ENCODE measurements around the gene SLC16A3.

SLC16A3 gene

DNA sequence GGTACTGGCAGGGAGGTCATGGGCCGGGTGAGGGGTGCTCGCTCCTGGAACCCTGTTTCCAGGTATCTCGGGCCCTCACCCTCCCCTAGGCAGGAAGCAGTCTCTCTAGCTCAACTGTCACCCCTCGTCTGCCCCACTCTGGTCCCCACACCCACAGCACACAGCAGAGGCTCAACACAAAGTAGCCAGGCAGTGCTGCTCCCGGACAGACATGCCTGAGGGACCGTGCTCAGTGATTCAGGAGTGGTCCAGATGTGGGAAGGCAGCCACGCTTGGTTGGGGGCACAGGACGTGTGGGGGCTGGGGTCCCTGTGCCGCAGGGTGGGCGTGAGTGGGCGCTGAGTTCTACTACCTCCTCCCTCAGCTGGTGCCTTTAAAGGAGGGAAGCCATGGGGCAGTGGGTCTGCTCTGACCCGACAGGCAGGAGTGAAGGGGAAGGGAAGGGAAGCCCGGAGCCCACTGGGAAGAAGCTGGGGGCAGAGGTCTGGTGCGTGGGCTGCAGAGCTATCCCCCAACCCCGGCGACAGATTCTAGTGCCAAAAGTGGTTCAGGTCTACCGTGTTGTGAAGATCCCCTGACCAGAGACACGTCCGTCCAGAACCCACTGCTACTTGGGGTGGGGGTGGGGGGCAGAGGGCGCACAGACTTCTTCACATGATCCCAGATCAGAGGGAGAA, 11.8 kb downstream of the SLC16A3 start:
- peak overlapping the region; percentile 71 for H3K27ac ChIP-seq (ENCODE audit: low read depth, low read length)
- H3K9ac ChIP-seq (ENCODE audit: low read length) = peak overlapping the region; percentile 32
- H3K9me3 ChIP-seq (ENCODE audit: low read length) = no peaks in the 10 kb centered on the region
- no peaks in the 10 kb centered on the region for H3K27me3 ChIP-seq (ENCODE audit: control insufficient read depth in 1 of 2, insufficient read depth in 2 of 2, low read length in 2 of 2)
- H3K4me3 ChIP-seq (ENCODE audit: low read depth in 1 of 2, low read length in 2 of 2) = peak overlapping the region in 1 of 2 donors; percentile 2
- peaks cover 34% of the 10 kb centered on the region for H3K36me3 ChIP-seq (ENCODE audit: insufficient read depth, low read length)
- peaks cover 72% of the 10 kb centered on the region for H3K4me1 ChIP-seq (ENCODE audit: insufficient read depth, low read length)

DNA sequence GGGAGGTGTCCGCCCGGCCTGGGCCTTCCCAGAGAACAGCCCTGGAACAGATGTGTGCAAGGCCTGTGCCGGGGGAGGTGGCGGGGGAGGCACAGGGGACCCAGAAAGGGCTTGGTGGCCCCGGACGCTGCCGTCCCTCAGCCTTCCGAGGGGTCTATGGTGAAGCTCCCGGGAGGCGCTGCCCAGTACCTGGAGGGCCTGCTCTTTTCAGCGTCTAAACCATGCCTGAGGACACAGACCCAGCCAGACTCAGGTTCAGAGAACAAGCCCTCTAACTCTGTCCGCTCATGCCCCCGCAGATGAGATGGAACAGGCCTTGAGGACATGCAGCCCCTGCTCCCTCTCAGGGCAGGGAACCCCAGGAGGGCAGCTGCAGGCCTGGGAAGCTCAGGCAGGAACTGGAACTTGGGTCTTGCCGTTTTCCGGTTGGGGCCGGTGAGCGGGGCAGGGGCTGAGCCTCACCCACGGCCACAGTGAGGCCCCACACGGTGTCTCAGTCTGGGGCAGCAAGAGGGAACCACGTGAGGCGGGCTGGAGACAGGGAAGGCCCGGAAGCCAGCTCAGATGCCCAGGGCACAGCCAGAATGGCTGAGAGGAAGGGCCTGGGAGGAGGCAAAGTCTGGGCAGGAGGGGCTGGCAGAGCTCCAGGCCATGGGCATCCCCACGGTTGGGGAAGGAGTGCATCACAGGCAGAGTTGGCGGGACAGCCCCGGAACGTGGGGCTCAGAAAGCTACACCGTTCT, 12.5 kb downstream of the SLC16A3 start:
- H3K9ac ChIP-seq (ENCODE audit: low read length) = peak overlapping the region; percentile 32
- H3K27me3 ChIP-seq (ENCODE audit: control insufficient read depth in 1 of 2, insufficient read depth in 2 of 2, low read length in 2 of 2) = no peaks in the 10 kb centered on the region
- no peaks in the 10 kb centered on the region for H3K9me3 ChIP-seq (ENCODE audit: low read length)
- H3K4me3 ChIP-seq (ENCODE audit: low read depth in 1 of 2, low read length in 2 of 2) = peak overlapping the region in 1 of 2 donors; percentile 24
- peaks cover 71% of the 10 kb centered on the region for H3K4me1 ChIP-seq (ENCODE audit: insufficient read depth, low read length)
- peaks cover 41% of the 10 kb centered on the region for H3K36me3 ChIP-seq (ENCODE audit: insufficient read depth, low read length)
- peak overlapping the region; percentile 71 for H3K27ac ChIP-seq (ENCODE audit: low read depth, low read length)

- peak overlapping the region; percentile 53 for H3K9ac ChIP-seq (ENCODE audit: low read length)
- H3K9me3 ChIP-seq (ENCODE audit: low read length) = no peaks in the 10 kb centered on the region
- H3K4me3 ChIP-seq (ENCODE audit: low read depth in 1 of 2, low read length in 2 of 2) = peak overlapping the region in 1 of 2 donors; percentile 24
- H3K27ac ChIP-seq (ENCODE audit: low read depth, low read length) = peak overlapping the region; percentile 71
- H3K36me3 ChIP-seq (ENCODE audit: insufficient read depth, low read length) = peaks cover 41% of the 10 kb centered on the region
- H3K27me3 ChIP-seq (ENCODE audit: control insufficient read depth in 1 of 2, insufficient read depth in 2 of 2, low read length in 2 of 2) = no peaks in the 10 kb centered on the region
- peaks cover 76% of the 10 kb centered on the region for H3K4me1 ChIP-seq (ENCODE audit: insufficient read depth, low read length)
Observed at GRCh38 chr17:82241926-82242697, 13.3 kb downstream of the SLC16A3 start.

- Histone ChIP-seq H3K27me3 (ENCODE audit: control insufficient read depth in 1 of 2, insufficient read depth in 2 of 2, low read length in 2 of 2) (no peaks in the 10 kb centered on the region), H3K4me3 (ENCODE audit: low read depth in 1 of 2, low read length in 2 of 2) (no peak overlapping the region), H3K9ac (ENCODE audit: low read length) (peak overlapping the region; percentile 53), H3K27ac (ENCODE audit: low read depth, low read length) (peak overlapping the region; percentile 71), H3K9me3 (ENCODE audit: low read length) (no peaks in the 10 kb centered on the region), H3K4me1 (ENCODE audit: insufficient read depth, low read length) (peaks cover 79% of the 10 kb centered on the region), H3K36me3 (ENCODE audit: insufficient read depth, low read length) (peaks cover 43% of the 10 kb centered on the region)
Observed at GRCh38 chr17:82242698-82242976, 13.8 kb downstream of the SLC16A3 start.

DNA sequence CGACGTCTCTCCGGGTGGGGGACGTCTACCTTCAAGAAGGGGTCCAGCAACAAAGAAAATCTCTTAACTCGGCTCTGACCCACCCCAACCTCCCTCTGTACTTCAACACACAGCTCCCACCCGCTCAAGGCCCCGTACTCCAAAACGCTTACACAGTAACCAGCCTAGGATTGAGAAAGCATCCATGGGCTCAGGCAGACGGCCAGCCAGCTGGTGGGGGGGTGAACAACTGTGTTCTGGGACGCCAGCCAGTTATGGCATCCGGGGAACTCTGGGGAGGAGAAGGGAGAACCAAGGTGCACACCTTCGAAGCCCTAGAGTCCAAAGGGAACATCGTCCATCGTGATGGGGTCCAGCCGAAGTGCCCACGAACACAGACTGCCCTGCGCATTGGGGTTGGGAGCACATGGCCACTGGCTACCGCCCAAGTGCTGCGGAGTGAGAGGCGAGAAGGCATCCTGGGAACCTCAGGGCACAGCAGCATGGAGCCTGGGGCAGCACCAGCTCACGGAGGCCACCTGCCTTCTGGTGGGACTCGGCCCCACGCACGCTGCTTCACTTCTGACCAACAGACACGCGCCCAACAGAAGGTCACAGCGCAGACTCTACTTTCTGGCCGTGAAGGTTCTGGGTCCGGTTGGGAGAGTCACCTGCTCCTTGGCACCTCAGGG, 14.3 kb downstream of the SLC16A3 start:
- no peaks in the 10 kb centered on the region for H3K27me3 ChIP-seq (ENCODE audit: control insufficient read depth in 1 of 2, insufficient read depth in 2 of 2, low read length in 2 of 2)
- H3K4me1 ChIP-seq (ENCODE audit: insufficient read depth, low read length) = peaks cover 79% of the 10 kb centered on the region
- H3K9me3 ChIP-seq (ENCODE audit: low read length) = no peaks in the 10 kb centered on the region
- peak overlapping the region; percentile 53 for H3K9ac ChIP-seq (ENCODE audit: low read length)
- peaks cover 48% of the 10 kb centered on the region for H3K36me3 ChIP-seq (ENCODE audit: insufficient read depth, low read length)
- no peak overlapping the region for H3K4me3 ChIP-seq (ENCODE audit: low read depth in 1 of 2, low read length in 2 of 2)
- H3K27ac ChIP-seq (ENCODE audit: low read depth, low read length) = peak overlapping the region; percentile 71

DNA sequence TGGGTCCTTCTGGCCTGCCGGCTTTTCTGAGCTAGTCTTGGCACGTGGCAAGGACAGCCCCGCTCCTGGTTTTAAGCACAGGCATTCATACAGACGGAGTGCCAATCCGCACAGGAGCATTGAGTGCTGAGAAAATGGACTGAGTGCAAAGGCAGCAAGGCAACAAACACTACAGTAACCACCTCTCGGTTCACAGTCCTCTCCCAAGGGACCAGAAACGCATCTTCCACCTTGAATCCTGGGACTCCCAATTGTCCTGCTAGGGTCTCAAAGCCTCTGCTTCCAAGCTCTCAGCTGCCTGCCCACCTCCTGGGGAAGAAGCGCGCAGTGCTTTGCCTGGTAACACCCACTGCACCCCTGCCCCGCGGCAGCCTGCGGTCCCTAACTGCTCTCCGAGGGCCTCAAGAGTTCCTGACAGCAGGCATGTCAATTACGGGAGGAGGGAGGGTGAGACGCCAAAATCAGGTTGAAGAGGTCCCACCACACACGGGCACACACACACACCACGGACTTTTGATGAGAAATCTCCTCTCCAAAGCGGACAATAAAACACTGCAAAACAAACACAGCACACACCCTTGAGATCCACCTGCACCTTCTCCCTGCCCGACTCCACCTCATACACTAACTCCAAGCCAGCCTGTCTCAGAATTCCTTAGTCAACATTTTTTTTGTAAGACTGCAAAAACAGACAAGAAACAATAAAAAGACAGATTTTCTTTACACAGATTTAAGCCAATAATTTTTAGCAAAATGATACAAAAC, 15.0 kb downstream of the SLC16A3 start:
- Histone ChIP-seq H3K27me3 (ENCODE audit: control insufficient read depth in 1 of 2, insufficient read depth in 2 of 2, low read length in 2 of 2) (no peaks in the 10 kb centered on the region), H3K9ac (ENCODE audit: low read length) (no peak overlapping the region), H3K27ac (ENCODE audit: low read depth, low read length) (peak overlapping the region; percentile 71), H3K9me3 (ENCODE audit: low read length) (no peaks in the 10 kb centered on the region), H3K4me1 (ENCODE audit: insufficient read depth, low read length) (peaks cover 75% of the 10 kb centered on the region), H3K4me3 (ENCODE audit: low read depth in 1 of 2, low read length in 2 of 2) (no peak overlapping the region), H3K36me3 (ENCODE audit: insufficient read depth, low read length) (peaks cover 55% of the 10 kb centered on the region)

GRCh38 chr17:82244413-82245133, 15.7 kb downstream of the SLC16A3 start:
- Histone ChIP-seq H3K27ac (ENCODE audit: low read depth, low read length) (peak overlapping the region; percentile 48), H3K9ac (ENCODE audit: low read length) (no peak overlapping the region), H3K4me1 (ENCODE audit: insufficient read depth, low read length) (peaks cover 71% of the 10 kb centered on the region), H3K4me3 (ENCODE audit: low read depth in 1 of 2, low read length in 2 of 2) (no peak overlapping the region), H3K9me3 (ENCODE audit: low read length) (no peaks in the 10 kb centered on the region), H3K36me3 (ENCODE audit: insufficient read depth, low read length) (peaks cover 62% of the 10 kb centered on the region), H3K27me3 (ENCODE audit: control insufficient read depth in 1 of 2, insufficient read depth in 2 of 2, low read length in 2 of 2) (no peaks in the 10 kb centered on the region)

DNA sequence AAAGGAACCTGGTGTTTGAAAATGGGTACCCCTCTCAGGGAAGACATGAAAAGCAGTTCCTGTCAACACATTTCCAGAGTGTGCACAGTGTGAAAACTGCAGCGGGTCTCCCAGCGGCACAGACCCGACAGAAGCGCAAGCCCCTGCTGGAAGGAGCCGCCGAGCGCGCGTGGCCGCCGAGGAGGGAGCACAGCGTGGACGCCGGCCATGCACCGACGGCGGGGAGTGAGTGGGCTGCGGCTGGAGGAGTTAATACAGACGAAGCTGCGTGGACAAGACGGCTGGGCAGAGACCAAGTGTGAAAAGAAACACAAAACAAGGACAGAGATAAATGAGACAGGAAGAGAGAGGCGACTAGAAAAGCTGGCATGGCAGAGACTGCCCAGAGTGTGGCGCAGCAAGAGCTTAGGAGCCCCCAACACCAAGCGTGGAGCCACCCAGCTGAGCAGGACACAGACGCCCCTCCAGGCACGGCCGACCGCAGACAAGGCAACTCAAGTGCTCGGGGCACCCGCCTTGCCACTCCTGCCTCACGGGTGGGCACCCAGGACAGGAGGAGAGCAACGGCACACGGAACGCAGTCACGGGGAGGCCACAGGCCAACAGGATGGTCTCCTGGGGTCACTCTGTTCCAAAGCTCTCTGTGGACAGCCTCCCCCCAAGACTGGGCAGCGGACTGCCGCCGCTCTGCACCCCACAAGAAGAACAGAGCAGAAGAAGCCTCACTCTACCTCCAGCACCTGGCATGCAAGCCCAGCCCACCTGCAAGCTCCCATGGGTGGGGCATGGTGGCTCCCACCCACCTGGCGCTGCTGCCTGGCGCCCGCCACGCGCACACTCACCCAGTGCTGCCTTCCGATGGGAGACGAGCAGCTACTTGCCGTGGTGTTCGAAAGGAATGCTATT, 16.5 kb downstream of the SLC16A3 start:
- H3K27ac ChIP-seq (ENCODE audit: low read depth, low read length) = peak overlapping the region; percentile 75
- H3K4me1 ChIP-seq (ENCODE audit: insufficient read depth, low read length) = peaks cover 63% of the 10 kb centered on the region
- no peak overlapping the region for H3K4me3 ChIP-seq (ENCODE audit: low read depth in 1 of 2, low read length in 2 of 2)
- peaks cover 70% of the 10 kb centered on the region for H3K36me3 ChIP-seq (ENCODE audit: insufficient read depth, low read length)
- no peaks in the 10 kb centered on the region for H3K27me3 ChIP-seq (ENCODE audit: control insufficient read depth in 1 of 2, insufficient read depth in 2 of 2, low read length in 2 of 2)
- H3K9me3 ChIP-seq (ENCODE audit: low read length) = no peaks in the 10 kb centered on the region
- no peak overlapping the region for H3K9ac ChIP-seq (ENCODE audit: low read length)

DNA sequence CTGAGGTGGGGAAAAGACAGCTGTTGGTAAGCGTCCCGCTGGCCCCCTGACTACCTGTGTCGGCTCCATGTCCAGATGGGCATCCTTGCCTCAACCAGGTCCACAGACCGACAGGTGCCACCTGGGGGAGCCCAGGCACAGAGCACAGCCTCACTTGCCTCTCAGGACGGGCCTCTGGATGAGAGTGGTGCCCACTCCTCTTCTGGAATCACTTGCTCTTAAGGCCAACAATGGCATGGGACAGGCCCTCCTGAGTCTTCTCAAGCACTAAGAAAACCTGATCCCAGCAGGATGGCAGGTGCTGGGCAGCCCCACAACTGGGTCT, 17.2 kb downstream of the SLC16A3 start:
- Histone ChIP-seq H3K36me3 (ENCODE audit: insufficient read depth, low read length) (peaks cover 76% of the 10 kb centered on the region), H3K9ac (ENCODE audit: low read length) (peak overlapping the region; percentile 49), H3K27me3 (ENCODE audit: control insufficient read depth in 1 of 2, insufficient read depth in 2 of 2, low read length in 2 of 2) (no peaks in the 10 kb centered on the region), H3K9me3 (ENCODE audit: low read length) (no peaks in the 10 kb centered on the region), H3K27ac (ENCODE audit: low read depth, low read length) (peak overlapping the region; percentile 75), H3K4me3 (ENCODE audit: low read depth in 1 of 2, low read length in 2 of 2) (no peak overlapping the region), H3K4me1 (ENCODE audit: insufficient read depth, low read length) (peaks cover 57% of the 10 kb centered on the region)

All from muscle layer of colon (tissue), 2 donors.